GM23338 (cell line): ENCODE results near the gene VWA7. TPM values are rescaled to one million over a fixed set of nuclear protein-coding genes. Genes with fewer than 3 reads are reported as not detected.

Source experiments
- ATAC-seq: fragments of 200-7000 bp; cut with Tn5 transposase; 3 replicates; pipeline ENCODE4 v1.9.1; 2020
- DNase-seq: peaks from one replicate; pipeline ENCODE4 v3.0.0-alpha.2; 2015; ENCODE audit warnings: low spot score
- H2AFZ ChIP-seq: fragments of 200-600 bp; sonication (generic); 2 replicates; pipeline ENCODE4 v1.8.0; 2016; ENCODE audit warnings: antibody characterized with exemption, mild to moderate bottlenecking, moderate library complexity
- H3F3A ChIP-seq: fragments of 200-600 bp; sonication (generic); replicated peaks from 2 replicates; pipeline ENCODE4 v1.8.0; 2017; ENCODE audit warnings: antibody characterized with exemption, mixed run types, low read depth
- H3K27ac ChIP-seq: fragments of 200-600 bp; sonication (generic); 2 replicates; pipeline ENCODE4 v1.6.1; 2016; ENCODE audit warnings: low read depth
- H3K27me3 ChIP-seq: fragments of 200-600 bp; sonication (generic); 2 replicates; pipeline ENCODE4 v1.8.0; 2016; ENCODE audit warnings: mild to moderate bottlenecking, mixed run types, moderate library complexity; ENCODE audit not compliant: insufficient read depth
- H3K36me3 ChIP-seq: fragments of 200-600 bp; sonication (generic); 2 replicates; pipeline ENCODE4 v1.8.0; 2016; ENCODE audit warnings: mild to moderate bottlenecking; ENCODE audit not compliant: insufficient read depth
- H3K4me1 ChIP-seq: fragments of 200-600 bp; sonication (generic); 2 replicates; pipeline ENCODE4 v1.8.0; 2016; ENCODE audit warnings: mild to moderate bottlenecking, moderate library complexity; ENCODE audit not compliant: insufficient read depth
- H3K4me2 ChIP-seq: fragments of 200-600 bp; sonication (generic); 2 replicates; pipeline ENCODE4 v1.7.1; 2017; ENCODE audit warnings: mixed run types
- H3K4me3 ChIP-seq: fragments of 200-600 bp; sonication (generic); 2 replicates; pipeline ENCODE4 v1.6.1; 2016; ENCODE audit warnings: mixed run types
- H3K79me2 ChIP-seq: fragments of 200-600 bp; sonication (generic); replicated peaks from 2 replicates; pipeline ENCODE4 v1.8.0; 2017; ENCODE audit warnings: mild to moderate bottlenecking; ENCODE audit not compliant: insufficient read depth
- H3K9me2 ChIP-seq: fragments of 200-600 bp; sonication (generic); 2 replicates; pipeline ENCODE4 v1.8.0; 2017; ENCODE audit not compliant: insufficient read depth
- H4K20me1 ChIP-seq: fragments of 200-600 bp; sonication (generic); replicated peaks from 2 replicates; pipeline ENCODE4 v1.8.0; 2017; ENCODE audit warnings: mild to moderate bottlenecking; ENCODE audit not compliant: insufficient read depth
- H3K27ac Mint-ChIP-seq: 2 replicates; pipeline ENCODE4 v1.8.0; 2020; ENCODE audit warnings: inconsistent platforms, mild to moderate bottlenecking, moderate library complexity, mixed read lengths
- H3K27me3 Mint-ChIP-seq: 3 replicates; pipeline ENCODE4 v1.8.0; 2022; ENCODE audit warnings: low read depth, mild to moderate bottlenecking, moderate library complexity, mixed read lengths, inconsistent platforms; ENCODE audit not compliant: insufficient read depth, poor library complexity
- H3K36me3 Mint-ChIP-seq: 3 replicates; pipeline ENCODE4 v1.8.0; 2021; ENCODE audit warnings: low read depth, mild to moderate bottlenecking, inconsistent platforms, moderate library complexity, mixed read lengths
- H3K4me1 Mint-ChIP-seq: 3 replicates; pipeline ENCODE4 v1.8.0; 2020; ENCODE audit warnings: mild to moderate bottlenecking, inconsistent platforms, mixed read lengths
- H3K4me3 Mint-ChIP-seq: 3 replicates; pipeline ENCODE4 v1.8.0; 2021; ENCODE audit warnings: moderate library complexity, mild to moderate bottlenecking, inconsistent platforms, mixed read lengths
- H3K9me3 Mint-ChIP-seq: 3 replicates; pipeline ENCODE4 v1.8.0; 2020; ENCODE audit warnings: moderate library complexity, mild to moderate bottlenecking, inconsistent platforms, mixed read lengths
- CREB1 ChIP-seq: fragments of 250-450 bp; sonication (Bioruptor Pico); IDR thresholded peaks from 2 replicates; pipeline ENCODE4 v1.5.0; 2020; ENCODE audit warnings: low read depth, mild to moderate bottlenecking, moderate library complexity
- EZH2 ChIP-seq: fragments of 200-600 bp; sonication (generic); IDR thresholded peaks from one replicate; pipeline ENCODE4 v1.8.0; 2017; ENCODE audit warnings: antibody characterized with exemption, mild to moderate bottlenecking, low read depth; ENCODE audit not compliant: unreplicated experiment
- EZH2phosphoT487 ChIP-seq: fragments of 200-600 bp; sonication (generic); IDR thresholded peaks from one replicate; pipeline ENCODE4 v1.8.1; 2018; ENCODE audit warnings: antibody characterized with exemption; ENCODE audit not compliant: unreplicated experiment
- JUNB ChIP-seq: IDR thresholded peaks from one replicate; pipeline ENCODE4 v1.6.1; 2016; ENCODE audit warnings: antibody characterized with exemption; ENCODE audit not compliant: unreplicated experiment
- NANOG ChIP-seq: IDR thresholded peaks from 2 replicates; pipeline ENCODE4 v1.6.1; 2016; ENCODE audit warnings: antibody characterized with exemption, borderline replicate concordance
- POLR2AphosphoS5 ChIP-seq: IDR thresholded peaks from 2 replicates; pipeline ENCODE4 v1.6.1; 2016; ENCODE audit warnings: antibody characterized with exemption, low read depth
- STAT1 ChIP-seq: IDR thresholded peaks from one replicate; pipeline ENCODE4 v1.6.1; 2016; ENCODE audit warnings: antibody characterized with exemption; ENCODE audit not compliant: unreplicated experiment
- ZNF114 ChIP-seq: fragments of 250-450 bp; sonication (Bioruptor Pico); IDR thresholded peaks from 2 replicates; pipeline ENCODE4 v1.5.0; 2020; ENCODE audit warnings: mild to moderate bottlenecking, moderate library complexity
- ZNF331 ChIP-seq: fragments of 250-450 bp; sonication (Bioruptor Pico); IDR thresholded peaks from 2 replicates; pipeline ENCODE4 v1.5.0; 2020; ENCODE audit warnings: low read depth, mild to moderate bottlenecking, moderate library complexity
- polyA plus RNA-seq: library from polyadenylated mRNA; unstranded; fragments of >200 nt; fragmentation: Nextera tagmentation; extraction: Ambion mirVana; gene quantifications from 2 replicates; pipeline ENCODE4 v1.2.1, GENCODE V29; 2016
- total RNA-seq: library from RNA; depleted of rRNA; stranded (reverse); fragments of >200 nt; shearing (Covaris generic); gene quantifications from 2 replicates; pipeline ENCODE4 v1.2.3, GENCODE V29; 2014
- TF ChIP-seq, protein P1 (sequence below), 2 experiments: fragments of 200-600 bp in 1 of 2; sonication (generic) in 1 of 2; conservative IDR thresholded peaks; 2 replicates each; pipeline versions ENCODE4 v1.5.1 to v1.6.1; 2016 to 2017; ENCODE audit warnings: antibody characterized with exemption in 2 of 2, low read depth in 2 of 2, mild to moderate bottlenecking in 2 of 2, moderate library complexity in 1 of 2
- TF ChIP-seq, protein P2 (sequence below): IDR thresholded peaks from 2 replicates; pipeline ENCODE4 v1.6.1; 2016; ENCODE audit warnings: antibody characterized with exemption
- TF ChIP-seq, protein P3 (sequence below): IDR thresholded peaks from one replicate; pipeline ENCODE4 v1.6.1; 2018; ENCODE audit warnings: antibody characterized with exemption; ENCODE audit not compliant: unreplicated experiment

Gene VWA7
- total and polyA plus RNA-seq, 2 experiments from 2014 or later: 0.07 to 0.36 TPM

DNA sequence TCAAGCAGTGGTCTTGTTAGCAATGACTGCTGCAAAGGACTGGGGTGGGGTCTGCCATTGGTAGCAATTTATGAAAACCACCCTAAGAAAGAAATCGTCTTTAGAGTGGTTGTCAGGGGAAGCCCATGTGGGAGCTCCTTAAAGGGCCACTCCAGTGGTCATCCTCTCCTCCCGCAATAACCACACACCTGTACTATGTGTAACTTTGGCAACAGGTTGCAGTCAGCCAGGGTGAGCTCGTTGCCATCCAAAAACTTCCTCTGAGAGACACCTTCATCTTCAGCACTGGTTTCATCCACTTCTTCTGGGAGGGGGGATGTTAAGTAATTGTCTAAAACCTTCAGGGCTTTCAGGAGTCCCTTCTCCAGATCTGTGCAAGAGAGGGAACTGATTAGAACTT is 45.1 kb downstream of the VWA7 start:
- Mint-ChIP-seq H3K4me1 (peaks cover 36% of the 10 kb centered on the region), H3K36me3 (peaks cover 51% of the 10 kb centered on the region)
- peaks cover 29% of the 10 kb centered on the region for H3K36me3 ChIP-seq

More for the DNA sequence above, 45.1 kb downstream of the VWA7 start:
- TF ChIP-seq EZH2: no peak
- TF ChIP-seq EZH2phosphoT487: no peak
- TF ChIP-seq STAT1: no peak
- TF ChIP-seq, protein P1, sequence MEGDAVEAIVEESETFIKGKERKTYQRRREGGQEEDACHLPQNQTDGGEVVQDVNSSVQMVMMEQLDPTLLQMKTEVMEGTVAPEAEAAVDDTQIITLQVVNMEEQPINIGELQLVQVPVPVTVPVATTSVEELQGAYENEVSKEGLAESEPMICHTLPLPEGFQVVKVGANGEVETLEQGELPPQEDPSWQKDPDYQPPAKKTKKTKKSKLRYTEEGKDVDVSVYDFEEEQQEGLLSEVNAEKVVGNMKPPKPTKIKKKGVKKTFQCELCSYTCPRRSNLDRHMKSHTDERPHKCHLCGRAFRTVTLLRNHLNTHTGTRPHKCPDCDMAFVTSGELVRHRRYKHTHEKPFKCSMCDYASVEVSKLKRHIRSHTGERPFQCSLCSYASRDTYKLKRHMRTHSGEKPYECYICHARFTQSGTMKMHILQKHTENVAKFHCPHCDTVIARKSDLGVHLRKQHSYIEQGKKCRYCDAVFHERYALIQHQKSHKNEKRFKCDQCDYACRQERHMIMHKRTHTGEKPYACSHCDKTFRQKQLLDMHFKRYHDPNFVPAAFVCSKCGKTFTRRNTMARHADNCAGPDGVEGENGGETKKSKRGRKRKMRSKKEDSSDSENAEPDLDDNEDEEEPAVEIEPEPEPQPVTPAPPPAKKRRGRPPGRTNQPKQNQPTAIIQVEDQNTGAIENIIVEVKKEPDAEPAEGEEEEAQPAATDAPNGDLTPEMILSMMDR (conservative IDR thresholded peaks at IDR 0.05; ENCODE audit: low read depth in 2 of 2): no peak
- TF ChIP-seq, protein P2, sequence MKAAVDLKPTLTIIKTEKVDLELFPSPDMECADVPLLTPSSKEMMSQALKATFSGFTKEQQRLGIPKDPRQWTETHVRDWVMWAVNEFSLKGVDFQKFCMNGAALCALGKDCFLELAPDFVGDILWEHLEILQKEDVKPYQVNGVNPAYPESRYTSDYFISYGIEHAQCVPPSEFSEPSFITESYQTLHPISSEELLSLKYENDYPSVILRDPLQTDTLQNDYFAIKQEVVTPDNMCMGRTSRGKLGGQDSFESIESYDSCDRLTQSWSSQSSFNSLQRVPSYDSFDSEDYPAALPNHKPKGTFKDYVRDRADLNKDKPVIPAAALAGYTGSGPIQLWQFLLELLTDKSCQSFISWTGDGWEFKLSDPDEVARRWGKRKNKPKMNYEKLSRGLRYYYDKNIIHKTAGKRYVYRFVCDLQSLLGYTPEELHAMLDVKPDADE: no peak
- no peak for TF ChIP-seq JUNB
- TF ChIP-seq ZNF114: no peak
- no peak for TF ChIP-seq POLR2AphosphoS5
- no peak for TF ChIP-seq CREB1 (CRISPR knock-in tag)
- TF ChIP-seq ZNF331 (CRISPR knock-in tag): no peak
- no peak for TF ChIP-seq NANOG
- TF ChIP-seq, protein P3, sequence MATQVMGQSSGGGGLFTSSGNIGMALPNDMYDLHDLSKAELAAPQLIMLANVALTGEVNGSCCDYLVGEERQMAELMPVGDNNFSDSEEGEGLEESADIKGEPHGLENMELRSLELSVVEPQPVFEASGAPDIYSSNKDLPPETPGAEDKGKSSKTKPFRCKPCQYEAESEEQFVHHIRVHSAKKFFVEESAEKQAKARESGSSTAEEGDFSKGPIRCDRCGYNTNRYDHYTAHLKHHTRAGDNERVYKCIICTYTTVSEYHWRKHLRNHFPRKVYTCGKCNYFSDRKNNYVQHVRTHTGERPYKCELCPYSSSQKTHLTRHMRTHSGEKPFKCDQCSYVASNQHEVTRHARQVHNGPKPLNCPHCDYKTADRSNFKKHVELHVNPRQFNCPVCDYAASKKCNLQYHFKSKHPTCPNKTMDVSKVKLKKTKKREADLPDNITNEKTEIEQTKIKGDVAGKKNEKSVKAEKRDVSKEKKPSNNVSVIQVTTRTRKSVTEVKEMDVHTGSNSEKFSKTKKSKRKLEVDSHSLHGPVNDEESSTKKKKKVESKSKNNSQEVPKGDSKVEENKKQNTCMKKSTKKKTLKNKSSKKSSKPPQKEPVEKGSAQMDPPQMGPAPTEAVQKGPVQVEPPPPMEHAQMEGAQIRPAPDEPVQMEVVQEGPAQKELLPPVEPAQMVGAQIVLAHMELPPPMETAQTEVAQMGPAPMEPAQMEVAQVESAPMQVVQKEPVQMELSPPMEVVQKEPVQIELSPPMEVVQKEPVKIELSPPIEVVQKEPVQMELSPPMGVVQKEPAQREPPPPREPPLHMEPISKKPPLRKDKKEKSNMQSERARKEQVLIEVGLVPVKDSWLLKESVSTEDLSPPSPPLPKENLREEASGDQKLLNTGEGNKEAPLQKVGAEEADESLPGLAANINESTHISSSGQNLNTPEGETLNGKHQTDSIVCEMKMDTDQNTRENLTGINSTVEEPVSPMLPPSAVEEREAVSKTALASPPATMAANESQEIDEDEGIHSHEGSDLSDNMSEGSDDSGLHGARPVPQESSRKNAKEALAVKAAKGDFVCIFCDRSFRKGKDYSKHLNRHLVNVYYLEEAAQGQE: no peak
- H2AFZ ChIP-seq: no peak overlapping the region
- no peak overlapping the region for H3K4me3 ChIP-seq
- H3K9me2 ChIP-seq: no peaks in the 10 kb centered on the region
- no peaks in the 10 kb centered on the region for H3K9me3 Mint-ChIP-seq
- ATAC-seq: no peak
- no peak for DNase-seq
- peaks cover 8% of the 10 kb centered on the region; the same call in 1 of the 2 replicates for H3K27me3 ChIP-seq
- peaks cover 22% of the 10 kb centered on the region for H3K27me3 Mint-ChIP-seq
- peaks cover 27% of the 10 kb centered on the region for H3K79me2 ChIP-seq
- peaks cover 52% of the 10 kb centered on the region for H3F3A ChIP-seq
- H3K4me3 Mint-ChIP-seq: no peak overlapping the region
- H3K27ac Mint-ChIP-seq: no peak overlapping the region
- H3K27ac ChIP-seq: no peak overlapping the region
- no peak overlapping the region for H3K4me2 ChIP-seq
- peaks cover 11% of the 10 kb centered on the region; the same call in 1 of the 2 replicates for H4K20me1 ChIP-seq
- H3K4me1 ChIP-seq: peaks cover 26% of the 10 kb centered on the region
